ENCODE measurements around the gene DRAM2. TPM values are rescaled to one million over a fixed set of nuclear protein-coding genes. Genes with fewer than 3 reads are reported as not detected.

The DRAM2 gene
- total RNA-seq, 1 experiment from 2014 or later: 15.7 TPM

- in situ Hi-C loops (cut with HindIII; ENCODE audit: low pct_unique_long_range_greater_than_20kb, low sequenced_read_pairs) (no loop called here), intact Hi-C loops (cut with micrococcal nuclease; ENCODE audit: unreplicated experiment) (no loop called here)
- Histone ChIP-seq H3K9me3 (ENCODE audit: control insufficient read depth, insufficient read depth, low read depth, low read length) (no peaks in the 10 kb centered on the region), H3K4me3 (ENCODE audit: low read depth in 2 of 2, low read length in 2 of 2) (peak overlapping the region; percentile 82 to 84), H3K36me3 (ENCODE audit: control insufficient read depth, insufficient read depth, low read length) (peaks cover 11% of the 10 kb centered on the region; the same call in 1 of the 2 replicates), H3K27ac (ENCODE audit: low read length) (peak overlapping the region; percentile 93), H3K4me1 (ENCODE audit: control insufficient read depth, insufficient read depth, low read length) (peaks cover 15% of the 10 kb centered on the region; the same call in 1 of the 2 replicates), H3K27me3 (ENCODE audit: control insufficient read depth, insufficient read depth, low read length) (no peaks in the 10 kb centered on the region)
- BruUV-seq (replicated peaks): no TSS peak
- POLR2A ChIA-PET: no interaction called here
- ATAC-seq (no peak), DNase-seq (ENCODE audit: low read depth, low spot score) (no peak)
- CTCF ChIA-PET: no interaction called here
- TF ChIP-seq TCF7L2 (IDR thresholded peaks at IDR 0.05; ENCODE audit: low read depth, low read length) (no peak), CTCF (IDR thresholded peaks at IDR 0.05) (no peak), SIN3A (IDR thresholded peaks at IDR 0.05; ENCODE audit: borderline replicate concordance, insufficient read depth, low read depth, low read length) (no peak), POLR2AphosphoS5 (IDR thresholded peaks at IDR 0.05; ENCODE audit: low read depth, low read length) (no peak)
- TF ChIP-seq, protein P1, sequence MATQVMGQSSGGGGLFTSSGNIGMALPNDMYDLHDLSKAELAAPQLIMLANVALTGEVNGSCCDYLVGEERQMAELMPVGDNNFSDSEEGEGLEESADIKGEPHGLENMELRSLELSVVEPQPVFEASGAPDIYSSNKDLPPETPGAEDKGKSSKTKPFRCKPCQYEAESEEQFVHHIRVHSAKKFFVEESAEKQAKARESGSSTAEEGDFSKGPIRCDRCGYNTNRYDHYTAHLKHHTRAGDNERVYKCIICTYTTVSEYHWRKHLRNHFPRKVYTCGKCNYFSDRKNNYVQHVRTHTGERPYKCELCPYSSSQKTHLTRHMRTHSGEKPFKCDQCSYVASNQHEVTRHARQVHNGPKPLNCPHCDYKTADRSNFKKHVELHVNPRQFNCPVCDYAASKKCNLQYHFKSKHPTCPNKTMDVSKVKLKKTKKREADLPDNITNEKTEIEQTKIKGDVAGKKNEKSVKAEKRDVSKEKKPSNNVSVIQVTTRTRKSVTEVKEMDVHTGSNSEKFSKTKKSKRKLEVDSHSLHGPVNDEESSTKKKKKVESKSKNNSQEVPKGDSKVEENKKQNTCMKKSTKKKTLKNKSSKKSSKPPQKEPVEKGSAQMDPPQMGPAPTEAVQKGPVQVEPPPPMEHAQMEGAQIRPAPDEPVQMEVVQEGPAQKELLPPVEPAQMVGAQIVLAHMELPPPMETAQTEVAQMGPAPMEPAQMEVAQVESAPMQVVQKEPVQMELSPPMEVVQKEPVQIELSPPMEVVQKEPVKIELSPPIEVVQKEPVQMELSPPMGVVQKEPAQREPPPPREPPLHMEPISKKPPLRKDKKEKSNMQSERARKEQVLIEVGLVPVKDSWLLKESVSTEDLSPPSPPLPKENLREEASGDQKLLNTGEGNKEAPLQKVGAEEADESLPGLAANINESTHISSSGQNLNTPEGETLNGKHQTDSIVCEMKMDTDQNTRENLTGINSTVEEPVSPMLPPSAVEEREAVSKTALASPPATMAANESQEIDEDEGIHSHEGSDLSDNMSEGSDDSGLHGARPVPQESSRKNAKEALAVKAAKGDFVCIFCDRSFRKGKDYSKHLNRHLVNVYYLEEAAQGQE (IDR thresholded peaks at IDR 0.05; ENCODE audit: insufficient read depth in 1 of 2, low read depth in 2 of 2, low read length in 1 of 2): no peak
These were observed 731 bp upstream of the DRAM2 start for GRCh38 chr1:111140680-111140967.

DNA sequence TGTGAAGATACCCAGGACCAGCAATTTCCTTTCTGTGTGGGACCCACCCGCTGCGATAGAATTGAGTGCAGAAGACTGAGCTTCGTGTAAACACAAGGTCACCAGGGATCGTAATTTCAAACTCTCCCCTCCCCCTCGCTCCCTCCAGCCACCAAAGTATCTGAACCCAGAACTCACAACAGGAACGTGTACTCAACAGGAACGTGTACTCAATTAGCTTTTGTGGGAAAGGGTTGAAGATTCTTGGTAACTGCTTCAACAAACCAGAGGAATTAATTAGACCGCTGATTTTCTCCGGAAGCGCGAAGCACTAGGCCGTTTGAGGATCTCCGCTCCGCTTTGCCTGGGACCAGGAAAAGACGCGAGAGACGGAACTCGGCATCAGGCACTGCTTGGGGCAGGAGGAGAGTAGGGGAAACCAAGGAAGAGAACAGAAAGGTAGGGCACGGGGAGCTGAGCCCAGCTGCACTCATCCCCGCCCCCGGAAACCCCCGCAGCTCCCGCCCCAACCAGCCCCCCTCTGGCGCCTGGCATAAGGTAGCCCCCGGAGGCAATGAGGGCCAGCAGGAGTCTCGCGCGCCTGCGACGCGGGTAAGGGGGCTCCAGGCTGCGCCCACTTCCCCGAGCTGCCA, 453 bp downstream of the DRAM2 start:
- POLR2A ChIA-PET: interaction anchor here (0.7 kb wide), 1 partner anchor 175 kb away, joined by 3 read pairs; no protein-coding TSS in a partner anchor
- ATAC-seq: peak; percentile 79

More for the DNA sequence above, 453 bp downstream of the DRAM2 start:
- no peaks in the 10 kb centered on the region for H3K9me3 ChIP-seq (ENCODE audit: control insufficient read depth, insufficient read depth, low read depth, low read length)
- no peak for DNase-seq (ENCODE audit: low read depth, low spot score)
- peaks cover 11% of the 10 kb centered on the region; the same call in 1 of the 2 replicates for H3K36me3 ChIP-seq (ENCODE audit: control insufficient read depth, insufficient read depth, low read length)
- H3K4me1 ChIP-seq (ENCODE audit: control insufficient read depth, insufficient read depth, low read length): peaks cover 15% of the 10 kb centered on the region; the same call in 1 of the 2 replicates
- no TSS peak for BruUV-seq (replicated peaks)
- H3K4me3 ChIP-seq (ENCODE audit: low read depth in 2 of 2, low read length in 2 of 2): peak overlapping the region; percentile 82 to 84
- CTCF ChIA-PET: no interaction called here
- peak overlapping the region; percentile 93 for H3K27ac ChIP-seq (ENCODE audit: low read length)
- intact Hi-C loops (cut with micrococcal nuclease; ENCODE audit: unreplicated experiment): no loop called here
- H3K27me3 ChIP-seq (ENCODE audit: control insufficient read depth, insufficient read depth, low read length): no peaks in the 10 kb centered on the region
- TF ChIP-seq SIN3A (IDR thresholded peaks at IDR 0.05; ENCODE audit: borderline replicate concordance, insufficient read depth, low read depth, low read length) (no peak), CTCF (IDR thresholded peaks at IDR 0.05) (no peak), TCF7L2 (IDR thresholded peaks at IDR 0.05; ENCODE audit: low read depth, low read length) (no peak), POLR2AphosphoS5 (IDR thresholded peaks at IDR 0.05; ENCODE audit: low read depth, low read length) (no peak)
- TF ChIP-seq, protein P1 (IDR thresholded peaks at IDR 0.05; ENCODE audit: insufficient read depth in 1 of 2, low read depth in 2 of 2, low read length in 1 of 2): no peak
- in situ Hi-C loops (cut with HindIII; ENCODE audit: low pct_unique_long_range_greater_than_20kb, low sequenced_read_pairs): no loop called here

Measured in Panc1 (cell line).